AG04450 (cell line): ENCODE results near the gene VANGL2. TPM values are rescaled to one million over a fixed set of nuclear protein-coding genes. Genes with fewer than 3 reads are reported as not detected.
A peak's percentile ranks its signal among the peaks of the same experiment; 100 is the strongest.

Experiments used
- CTCF ChIA-PET: fragments of 300-600, 350-600 bp; formaldehyde crosslinking; extraction: SDS; loops from one replicate; lab custom pipeline; 2022; ENCODE audit warnings: antibody characterized with exemption, inconsistent platforms; lab: Charles Lee
- POLR2A ChIA-PET: fragments of 350-600 bp; formaldehyde crosslinking; extraction: SDS; loops from one replicate; lab custom pipeline; 2021; ENCODE audit warnings: antibody characterized with exemption, inconsistent platforms; lab: Yijun Ruan, JAX
- DNase-seq: peaks from one replicate; pipeline ENCODE4 v3.0.0-alpha.2; 2011; ENCODE audit warnings: low read depth, low spot score
- H3K27ac ChIP-seq: one replicate; pipeline ENCODE4 v1.5.1; 2012; ENCODE audit warnings: low read depth, low read length, control low read depth
- H3K27me3 ChIP-seq: one replicate; pipeline ENCODE4 v1.6.0; 2012; ENCODE audit warnings: low read length; ENCODE audit not compliant: control insufficient read depth, insufficient read depth
- H3K4me3 ChIP-seq: 2 replicates; pipeline ENCODE4 v1.5.1; 2011; ENCODE audit warnings: mild to moderate bottlenecking, low read depth, low read length, control low read depth
- H3K9me3 ChIP-seq: 2 replicates; pipeline ENCODE4 v1.5.1; 2012; ENCODE audit warnings: low read length; ENCODE audit not compliant: control insufficient read depth, insufficient read depth
- polyA plus RNA-seq: library from polyadenylated mRNA; depleted of rRNA; stranded (reverse); fragments of >200 nt; gene quantifications from 2 replicates; pipeline ENCODE4 v1.2.3, GENCODE V29; 2011
- TF ChIP-seq, protein P1 (sequence below): IDR thresholded peaks from 2 replicates; pipeline ENCODE4 v1.5.1; 2011; ENCODE audit warnings: low read depth, low read length, control low read depth, inconsistent platforms

Gene VANGL2
- polyA plus RNA-seq, 1 experiment = 3.4 TPM

- no peak overlapping the region for H3K27ac ChIP-seq
- H3K27me3 ChIP-seq = peaks cover 39% of the 10 kb centered on the region
- POLR2A ChIA-PET = no interaction called here
- peak overlapping the region; percentile 64; the same call in 1 of the 2 replicates for H3K4me3 ChIP-seq
- CTCF ChIA-PET = interaction anchor here (0.6 to 0.9 kb wide), 2 partner anchors 15 to 25 kb away, joined by 3 to 6 read pairs; no protein-coding TSS in a partner anchor
- no peaks in the 10 kb centered on the region for H3K9me3 ChIP-seq
- TF ChIP-seq, protein P1, sequence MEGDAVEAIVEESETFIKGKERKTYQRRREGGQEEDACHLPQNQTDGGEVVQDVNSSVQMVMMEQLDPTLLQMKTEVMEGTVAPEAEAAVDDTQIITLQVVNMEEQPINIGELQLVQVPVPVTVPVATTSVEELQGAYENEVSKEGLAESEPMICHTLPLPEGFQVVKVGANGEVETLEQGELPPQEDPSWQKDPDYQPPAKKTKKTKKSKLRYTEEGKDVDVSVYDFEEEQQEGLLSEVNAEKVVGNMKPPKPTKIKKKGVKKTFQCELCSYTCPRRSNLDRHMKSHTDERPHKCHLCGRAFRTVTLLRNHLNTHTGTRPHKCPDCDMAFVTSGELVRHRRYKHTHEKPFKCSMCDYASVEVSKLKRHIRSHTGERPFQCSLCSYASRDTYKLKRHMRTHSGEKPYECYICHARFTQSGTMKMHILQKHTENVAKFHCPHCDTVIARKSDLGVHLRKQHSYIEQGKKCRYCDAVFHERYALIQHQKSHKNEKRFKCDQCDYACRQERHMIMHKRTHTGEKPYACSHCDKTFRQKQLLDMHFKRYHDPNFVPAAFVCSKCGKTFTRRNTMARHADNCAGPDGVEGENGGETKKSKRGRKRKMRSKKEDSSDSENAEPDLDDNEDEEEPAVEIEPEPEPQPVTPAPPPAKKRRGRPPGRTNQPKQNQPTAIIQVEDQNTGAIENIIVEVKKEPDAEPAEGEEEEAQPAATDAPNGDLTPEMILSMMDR = no peak
- no peak for DNase-seq
Measured at GRCh38 chr1:160402001-160402795, 1.8 kb downstream of the VANGL2 start.

GRCh38 chr1:160403244-160403643 lies 2.9 kb downstream of the VANGL2 start:
- Histone ChIP-seq H3K27ac (no peak overlapping the region), H3K4me3 (no peak overlapping the region), H3K27me3 (peaks cover 35% of the 10 kb centered on the region), H3K9me3 (no peaks in the 10 kb centered on the region)
- TF ChIP-seq, protein P1 = no peak
- DNase-seq = no peak
- ChIA-PET CTCF (no interaction called here), POLR2A (no interaction called here)

GRCh38 chr1:160404094-160404493 lies 3.7 kb downstream of the VANGL2 start:
- Histone ChIP-seq H3K27me3 (peaks cover 33% of the 10 kb centered on the region), H3K4me3 (no peak overlapping the region), H3K9me3 (no peaks in the 10 kb centered on the region), H3K27ac (no peak overlapping the region)
- TF ChIP-seq, protein P1 = no peak
- ChIA-PET CTCF (no interaction called here), POLR2A (no interaction called here)
- DNase-seq = no peak

DNA sequence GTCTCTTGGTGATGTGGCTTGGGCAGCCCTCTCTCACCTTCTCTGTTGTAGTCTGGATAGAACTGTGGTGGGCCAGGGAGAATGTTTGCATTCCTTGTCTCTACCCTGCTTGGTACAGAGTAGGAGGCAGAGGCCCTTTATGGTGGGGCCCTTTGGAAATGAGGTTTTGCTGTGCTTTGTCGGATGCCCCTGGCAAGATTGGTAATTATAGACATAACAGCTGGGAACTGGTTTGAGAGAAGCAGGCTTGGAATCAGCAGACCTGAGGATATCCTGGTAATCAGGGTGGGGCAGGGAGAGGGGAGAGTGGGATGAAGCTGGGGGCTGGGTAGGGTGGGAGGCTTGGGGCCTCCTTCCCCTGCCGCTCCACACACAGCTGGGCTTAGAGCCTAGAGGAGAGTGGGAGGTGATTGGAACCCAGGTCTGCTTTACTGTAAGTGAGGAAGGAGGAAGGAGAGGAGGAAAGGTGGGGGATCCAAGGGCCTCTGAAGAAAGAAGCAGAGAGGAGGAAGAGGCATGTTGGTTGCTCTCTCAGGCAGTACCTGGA lies 5.0 kb downstream of the VANGL2 start:
- Histone ChIP-seq H3K4me3 (no peak overlapping the region), H3K27me3 (peaks cover 25% of the 10 kb centered on the region), H3K9me3 (no peaks in the 10 kb centered on the region), H3K27ac (no peak overlapping the region)
- ChIA-PET POLR2A (no interaction called here), CTCF (interaction anchor here (1.3 kb wide), 1 partner anchor 320 kb away, joined by 3 read pairs; no protein-coding TSS in a partner anchor)
- no peak for DNase-seq
- TF ChIP-seq, protein P1 = no peak
